ENCODE data around the gene MAPRE2.

The MAPRE2 gene

DNA sequence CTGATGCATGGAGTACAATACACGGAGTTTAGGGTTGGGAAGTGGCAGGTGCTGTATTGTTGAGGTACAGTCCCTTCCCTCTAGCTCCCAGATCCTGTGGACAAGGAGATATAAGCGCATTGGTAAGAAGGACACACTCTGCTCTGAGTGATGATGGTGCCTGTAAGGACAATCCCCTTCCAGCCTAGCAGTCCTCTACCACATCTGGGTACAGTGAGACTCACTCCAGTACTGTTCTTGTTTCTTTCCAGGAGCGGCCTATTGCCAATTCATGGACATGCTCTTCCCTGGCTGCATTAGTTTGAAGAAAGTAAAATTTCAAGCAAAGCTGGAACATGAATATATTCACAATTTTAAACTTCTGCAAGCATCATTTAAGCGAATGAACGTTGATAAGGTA is 56.0 kb downstream of the MAPRE2 start:
- no peaks in the 10 kb centered on the region for H3K9me3 ChIP-seq (ENCODE audit: control insufficient read depth, low read length)
- H3K79me1 ChIP-seq (replicated peaks; ENCODE audit: low read length, poor library complexity, severe bottlenecking): peaks cover 6% of the 10 kb centered on the region
- H3K27me3 ChIP-seq (ENCODE audit: control insufficient read depth in 1 of 2, insufficient read depth in 1 of 2, low read length in 2 of 2): no peaks in the 10 kb centered on the region
- no peak overlapping the region for H3K14ac ChIP-seq (ENCODE audit: low read length in 2 of 2)
- H2AK5ac ChIP-seq (ENCODE audit: low read length, severe bottlenecking): no peak overlapping the region
- no peak overlapping the region for H2AFZ ChIP-seq (ENCODE audit: low read depth, low read length)
- H3K4ac ChIP-seq (ENCODE audit: low read depth in 1 of 2, low read length in 2 of 2): no peak overlapping the region
- H3K18ac ChIP-seq (ENCODE audit: low read depth in 1 of 2, low read length in 2 of 2): no peak overlapping the region
- peak overlapping the region in 1 of 2 experiments; percentile 34 for H3K23ac ChIP-seq (ENCODE audit: low read length in 2 of 2)
- peaks cover 0 to 11% of the 10 kb centered on the region in 2 experiments for H3K36me3 ChIP-seq (ENCODE audit: control insufficient read depth in 1 of 2, insufficient read depth in 2 of 2, low read depth in 1 of 2, low read length in 2 of 2)
- no peak overlapping the region for H2BK12ac ChIP-seq (ENCODE audit: low read length in 2 of 2)
- H3K9ac ChIP-seq (ENCODE audit: low read length): no peak overlapping the region
- H3K4me2 ChIP-seq (ENCODE audit: low read length, poor library complexity, severe bottlenecking): no peak overlapping the region
- H2BK120ac ChIP-seq (ENCODE audit: low read depth, low read length): no peak overlapping the region
- no peak overlapping the region for H2BK5ac ChIP-seq (ENCODE audit: low read depth, low read length, poor library complexity, severe bottlenecking)
- H4K8ac ChIP-seq (ENCODE audit: low read length): no peak overlapping the region
- H3K27ac ChIP-seq (ENCODE audit: low read length, poor library complexity, severe bottlenecking): no peak overlapping the region
- WGBS: 98% methylated on average over 5 of the region's 5 CpGs
- no peak overlapping the region for H4K91ac ChIP-seq (ENCODE audit: low read length)
- H2BK15ac ChIP-seq (ENCODE audit: low read depth, poor library complexity, severe bottlenecking): no peak overlapping the region
- no peaks in the 10 kb centered on the region for H3K4me1 ChIP-seq (ENCODE audit: control insufficient read depth, insufficient read depth, low read depth, low read length)
- H3K4me3 ChIP-seq (ENCODE audit: insufficient read depth in 1 of 2, low read depth in 1 of 2, low read length in 2 of 2): no peak overlapping the region
- DNase-seq: no peak

DNA sequence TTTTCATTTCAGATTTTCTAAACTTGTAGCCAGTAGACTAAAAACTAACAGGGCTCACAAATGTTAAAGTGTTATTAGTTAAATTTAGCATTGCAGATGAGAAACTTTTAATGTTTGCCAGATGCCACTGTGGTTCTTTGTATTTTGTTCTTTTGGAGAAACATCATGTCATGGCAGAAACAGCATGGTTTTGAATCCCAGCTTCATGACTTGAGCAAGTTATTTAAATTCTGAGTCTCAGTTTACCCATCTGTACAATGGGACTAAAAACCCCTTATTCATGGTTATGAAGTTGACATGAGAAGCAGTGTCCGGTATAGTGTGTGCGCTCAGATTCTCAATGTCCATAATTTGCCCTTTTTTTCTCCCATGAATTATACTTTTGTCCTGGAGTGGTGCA is 56.5 kb downstream of the MAPRE2 start:
- Histone ChIP-seq H2BK15ac (ENCODE audit: low read depth, poor library complexity, severe bottlenecking) (no peak overlapping the region), H3K27ac (ENCODE audit: low read length, poor library complexity, severe bottlenecking) (no peak overlapping the region), H3K9me3 (ENCODE audit: control insufficient read depth, low read length) (no peaks in the 10 kb centered on the region), H3K18ac (ENCODE audit: low read depth in 1 of 2, low read length in 2 of 2) (no peak overlapping the region), H3K79me1 (replicated peaks; ENCODE audit: low read length, poor library complexity, severe bottlenecking) (peaks cover 6% of the 10 kb centered on the region), H4K91ac (ENCODE audit: low read length) (no peak overlapping the region), H3K4me2 (ENCODE audit: low read length, poor library complexity, severe bottlenecking) (no peak overlapping the region), H3K4me1 (ENCODE audit: control insufficient read depth, insufficient read depth, low read depth, low read length) (no peaks in the 10 kb centered on the region), H3K23ac (ENCODE audit: low read length in 2 of 2) (no peak overlapping the region), H2AK5ac (ENCODE audit: low read length, severe bottlenecking) (no peak overlapping the region), H4K8ac (ENCODE audit: low read length) (no peak overlapping the region), H3K4me3 (ENCODE audit: insufficient read depth in 1 of 2, low read depth in 1 of 2, low read length in 2 of 2) (no peak overlapping the region), H3K36me3 (ENCODE audit: control insufficient read depth in 1 of 2, insufficient read depth in 2 of 2, low read depth in 1 of 2, low read length in 2 of 2) (peaks cover 0 to 14% of the 10 kb centered on the region in 2 experiments), H2AFZ (ENCODE audit: low read depth, low read length) (no peak overlapping the region), H3K4ac (ENCODE audit: low read depth in 1 of 2, low read length in 2 of 2) (no peak overlapping the region), H3K9ac (ENCODE audit: low read length) (no peak overlapping the region), H2BK12ac (ENCODE audit: low read length in 2 of 2) (no peak overlapping the region), H2BK5ac (ENCODE audit: low read depth, low read length, poor library complexity, severe bottlenecking) (no peak overlapping the region), H3K27me3 (ENCODE audit: control insufficient read depth in 1 of 2, insufficient read depth in 1 of 2, low read length in 2 of 2) (no peaks in the 10 kb centered on the region), H2BK120ac (ENCODE audit: low read depth, low read length) (no peak overlapping the region), H3K14ac (ENCODE audit: low read length in 2 of 2) (no peak overlapping the region)
- WGBS: no CpG with 5 or more reads among the region's 2 CpGs
- DNase-seq: no peak

DNA sequence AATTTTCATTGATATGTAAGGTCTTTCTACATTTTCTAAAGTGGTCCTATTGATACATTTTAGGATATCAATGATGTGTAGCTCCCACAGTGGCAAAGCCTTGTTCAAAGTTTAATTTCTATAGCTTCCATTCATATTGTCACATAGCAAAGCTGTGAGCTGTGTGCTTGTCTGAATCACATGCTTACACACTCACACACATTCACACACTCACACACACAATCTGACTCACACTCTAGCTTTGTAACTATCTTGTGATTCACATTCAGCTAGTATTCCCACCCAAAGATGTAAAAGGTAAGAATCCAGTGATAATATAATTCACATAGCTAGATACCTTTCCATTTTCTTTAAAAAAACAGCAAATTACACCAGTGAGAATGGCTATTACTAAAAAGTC is 58.7 kb downstream of the MAPRE2 start:
- Histone ChIP-seq H3K23ac (ENCODE audit: low read length in 2 of 2) (no peak overlapping the region), H2BK120ac (ENCODE audit: low read depth, low read length) (no peak overlapping the region), H3K4me1 (ENCODE audit: control insufficient read depth, insufficient read depth, low read depth, low read length) (no peaks in the 10 kb centered on the region), H3K14ac (ENCODE audit: low read length in 2 of 2) (no peak overlapping the region), H3K9me3 (ENCODE audit: control insufficient read depth, low read length) (no peaks in the 10 kb centered on the region), H3K4ac (ENCODE audit: low read depth in 1 of 2, low read length in 2 of 2) (no peak overlapping the region), H3K18ac (ENCODE audit: low read depth in 1 of 2, low read length in 2 of 2) (no peak overlapping the region), H3K79me1 (replicated peaks; ENCODE audit: low read length, poor library complexity, severe bottlenecking) (peaks cover 8% of the 10 kb centered on the region), H3K27ac (ENCODE audit: low read length, poor library complexity, severe bottlenecking) (no peak overlapping the region), H3K36me3 (ENCODE audit: control insufficient read depth in 1 of 2, insufficient read depth in 2 of 2, low read depth in 1 of 2, low read length in 2 of 2) (peaks cover 0 to 14% of the 10 kb centered on the region in 2 experiments), H3K4me3 (ENCODE audit: insufficient read depth in 1 of 2, low read depth in 1 of 2, low read length in 2 of 2) (no peak overlapping the region), H4K91ac (ENCODE audit: low read length) (no peak overlapping the region), H2AFZ (ENCODE audit: low read depth, low read length) (no peak overlapping the region), H2AK5ac (ENCODE audit: low read length, severe bottlenecking) (no peak overlapping the region), H3K9ac (ENCODE audit: low read length) (no peak overlapping the region), H2BK15ac (ENCODE audit: low read depth, poor library complexity, severe bottlenecking) (no peak overlapping the region), H2BK5ac (ENCODE audit: low read depth, low read length, poor library complexity, severe bottlenecking) (no peak overlapping the region), H3K27me3 (ENCODE audit: control insufficient read depth in 1 of 2, insufficient read depth in 1 of 2, low read length in 2 of 2) (no peaks in the 10 kb centered on the region), H2BK12ac (ENCODE audit: low read length in 2 of 2) (no peak overlapping the region), H3K4me2 (ENCODE audit: low read length, poor library complexity, severe bottlenecking) (no peak overlapping the region), H4K8ac (ENCODE audit: low read length) (no peak overlapping the region)
- DNase-seq: no peak

DNA sequence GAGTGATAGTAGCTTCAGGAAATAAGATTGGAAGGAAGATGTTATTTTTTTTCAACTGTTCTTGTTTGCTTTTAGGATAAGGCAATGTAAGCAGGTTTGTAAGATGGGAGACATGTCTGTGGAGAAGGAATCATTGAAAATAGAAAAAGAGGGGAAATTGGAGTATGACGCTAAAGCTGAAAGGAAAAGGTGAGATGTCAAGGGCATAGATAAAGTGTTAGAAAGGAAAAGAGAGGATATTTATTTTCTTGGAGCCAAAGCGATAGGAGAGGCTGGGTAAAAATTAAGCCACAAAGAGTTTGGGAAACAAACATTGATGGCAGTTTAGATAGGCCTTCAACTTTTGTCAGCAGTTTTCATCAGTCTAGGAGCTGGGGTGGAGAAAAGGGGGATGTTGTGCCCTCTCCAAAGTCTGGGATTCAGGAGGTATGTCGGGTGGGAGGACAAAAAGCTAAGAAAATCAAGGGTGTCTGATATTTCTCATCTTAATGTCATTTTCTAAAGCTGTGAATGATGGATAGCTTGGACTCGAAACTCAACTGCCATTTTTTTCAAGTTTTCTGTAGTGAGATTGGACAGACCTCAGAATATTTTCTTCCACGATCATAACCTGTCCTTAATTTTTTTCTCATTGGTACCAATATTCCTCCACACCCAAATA is 63.3 kb downstream of the MAPRE2 start:
- Histone ChIP-seq H2BK120ac (ENCODE audit: low read depth, low read length) (no peak overlapping the region), H2BK15ac (ENCODE audit: low read depth, poor library complexity, severe bottlenecking) (no peak overlapping the region), H3K14ac (ENCODE audit: low read length in 2 of 2) (no peak overlapping the region), H3K9me3 (ENCODE audit: control insufficient read depth, low read length) (no peaks in the 10 kb centered on the region), H2BK12ac (ENCODE audit: low read length in 2 of 2) (no peak overlapping the region), H3K4me3 (ENCODE audit: insufficient read depth in 1 of 2, low read depth in 1 of 2, low read length in 2 of 2) (no peak overlapping the region), H4K91ac (ENCODE audit: low read length) (no peak overlapping the region), H3K9ac (ENCODE audit: low read length) (no peak overlapping the region), H3K4ac (ENCODE audit: low read depth in 1 of 2, low read length in 2 of 2) (no peak overlapping the region), H3K4me1 (ENCODE audit: control insufficient read depth, insufficient read depth, low read depth, low read length) (no peaks in the 10 kb centered on the region), H2AFZ (ENCODE audit: low read depth, low read length) (no peak overlapping the region), H2AK5ac (ENCODE audit: low read length, severe bottlenecking) (no peak overlapping the region), H3K4me2 (ENCODE audit: low read length, poor library complexity, severe bottlenecking) (no peak overlapping the region), H3K27ac (ENCODE audit: low read length, poor library complexity, severe bottlenecking) (no peak overlapping the region), H3K23ac (ENCODE audit: low read length in 2 of 2) (no peak overlapping the region), H3K27me3 (ENCODE audit: control insufficient read depth in 1 of 2, insufficient read depth in 1 of 2, low read length in 2 of 2) (no peaks in the 10 kb centered on the region), H3K36me3 (ENCODE audit: control insufficient read depth in 1 of 2, insufficient read depth in 2 of 2, low read depth in 1 of 2, low read length in 2 of 2) (peaks cover 0 to 7% of the 10 kb centered on the region in 2 experiments), H3K18ac (ENCODE audit: low read depth in 1 of 2, low read length in 2 of 2) (no peak overlapping the region), H3K79me1 (replicated peaks; ENCODE audit: low read length, poor library complexity, severe bottlenecking) (peaks cover 5% of the 10 kb centered on the region), H4K8ac (ENCODE audit: low read length) (no peak overlapping the region), H2BK5ac (ENCODE audit: low read depth, low read length, poor library complexity, severe bottlenecking) (no peak overlapping the region)
- WGBS: 96% methylated on average over 5 of the region's 5 CpGs
- DNase-seq: no peak
